Measurements from ENCODE around the gene MARCHF6. TPM values are rescaled to one million over a fixed set of nuclear protein-coding genes. Genes with fewer than 3 reads are reported as not detected.

MARCHF6 gene
- total and polyA plus RNA-seq, 9 of the 15 experiments (the other 6 are each of a cell fraction or from before 2014, with no cell fraction given), result 74.1 to 456 (median 116) TPM

GRCh38 chr5:10317825-10318682, 35.4 kb upstream of the MARCHF6 start (continued):
- TF ChIP-seq, protein P1, sequence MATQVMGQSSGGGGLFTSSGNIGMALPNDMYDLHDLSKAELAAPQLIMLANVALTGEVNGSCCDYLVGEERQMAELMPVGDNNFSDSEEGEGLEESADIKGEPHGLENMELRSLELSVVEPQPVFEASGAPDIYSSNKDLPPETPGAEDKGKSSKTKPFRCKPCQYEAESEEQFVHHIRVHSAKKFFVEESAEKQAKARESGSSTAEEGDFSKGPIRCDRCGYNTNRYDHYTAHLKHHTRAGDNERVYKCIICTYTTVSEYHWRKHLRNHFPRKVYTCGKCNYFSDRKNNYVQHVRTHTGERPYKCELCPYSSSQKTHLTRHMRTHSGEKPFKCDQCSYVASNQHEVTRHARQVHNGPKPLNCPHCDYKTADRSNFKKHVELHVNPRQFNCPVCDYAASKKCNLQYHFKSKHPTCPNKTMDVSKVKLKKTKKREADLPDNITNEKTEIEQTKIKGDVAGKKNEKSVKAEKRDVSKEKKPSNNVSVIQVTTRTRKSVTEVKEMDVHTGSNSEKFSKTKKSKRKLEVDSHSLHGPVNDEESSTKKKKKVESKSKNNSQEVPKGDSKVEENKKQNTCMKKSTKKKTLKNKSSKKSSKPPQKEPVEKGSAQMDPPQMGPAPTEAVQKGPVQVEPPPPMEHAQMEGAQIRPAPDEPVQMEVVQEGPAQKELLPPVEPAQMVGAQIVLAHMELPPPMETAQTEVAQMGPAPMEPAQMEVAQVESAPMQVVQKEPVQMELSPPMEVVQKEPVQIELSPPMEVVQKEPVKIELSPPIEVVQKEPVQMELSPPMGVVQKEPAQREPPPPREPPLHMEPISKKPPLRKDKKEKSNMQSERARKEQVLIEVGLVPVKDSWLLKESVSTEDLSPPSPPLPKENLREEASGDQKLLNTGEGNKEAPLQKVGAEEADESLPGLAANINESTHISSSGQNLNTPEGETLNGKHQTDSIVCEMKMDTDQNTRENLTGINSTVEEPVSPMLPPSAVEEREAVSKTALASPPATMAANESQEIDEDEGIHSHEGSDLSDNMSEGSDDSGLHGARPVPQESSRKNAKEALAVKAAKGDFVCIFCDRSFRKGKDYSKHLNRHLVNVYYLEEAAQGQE (IDR thresholded peaks at IDR 0.05; ENCODE audit: borderline replicate concordance), result no peak
- TF ChIP-seq, protein P1 (CRISPR knock-in tag; IDR thresholded peaks at IDR 0.05; ENCODE audit: low read depth), result no peak
- TF ChIP-seq LCOR (CRISPR knock-in tag; IDR thresholded peaks at IDR 0.05), result no peak
- TF ChIP-seq HNRNPK (IDR thresholded peaks at IDR 0.05; ENCODE audit: low read depth, low read length, poor library complexity, severe bottlenecking), result no peak
- no peak for TF ChIP-seq SMAD2 (IDR thresholded peaks at IDR 0.05; ENCODE audit: low read depth, low read length)
- no peak for TF ChIP-seq RAD21 (CRISPR knock-in tag; conservative IDR thresholded peaks at IDR 0.05 in 1 of 2, IDR thresholded peaks at IDR 0.05 in 1 of 2)
- no peak for TF ChIP-seq GTF2B (IDR thresholded peaks at IDR 0.05; ENCODE audit: extremely low read depth, insufficient read length)
- no peak for TF ChIP-seq THRAP3 (IDR thresholded peaks at IDR 0.05; ENCODE audit: borderline replicate concordance)
- TF ChIP-seq SNRNP70 (optimal IDR thresholded peaks at IDR 0.05; ENCODE audit: low read depth, low read length), result no peak
- TF ChIP-seq KDM1A (IDR thresholded peaks at IDR 0.05), result peak; percentile 81 to 85
- TF ChIP-seq MAX (CRISPR knock-in tag; IDR thresholded peaks at IDR 0.05), result peak; percentile 28; the same call in 1 of the 2 replicates
- TF ChIP-seq CREB1 (IDR thresholded peaks at IDR 0.05), result no peak
- 0 out of 2 replicates have a peak, but pooled peaks have one; percentile 29 for TF ChIP-seq CREB1 (CRISPR knock-in tag; IDR thresholded peaks at IDR 0.05)
- TF ChIP-seq GATAD2A (IDR thresholded peaks at IDR 0.05), result no peak
- no peak for TF ChIP-seq ZBTB7A (IDR thresholded peaks at IDR 0.05; ENCODE audit: borderline replicate concordance, control insufficient read depth, low read depth, low read length)
- no peak for TF ChIP-seq ZNF174 (CRISPR knock-in tag; IDR thresholded peaks at IDR 0.05)
- TF ChIP-seq CHD1 (IDR thresholded peaks at IDR 0.05; ENCODE audit: low read length), result no peak
- TF ChIP-seq L3MBTL2 (IDR thresholded peaks at IDR 0.05), result peak; percentile 78
- no peak for TF ChIP-seq POLR2AphosphoS5 (IDR thresholded peaks at IDR 0.05; ENCODE audit: control insufficient read depth, insufficient read depth, low read depth, low read length)
- no peak; a peak in 2 of 4 replicates for TF ChIP-seq TRIM24 (IDR thresholded peaks at IDR 0.05)
- TF ChIP-seq PHB2 (IDR thresholded peaks at IDR 0.05; ENCODE audit: low read depth), result no peak
